GM12878 (cell line): ENCODE measurements around the gene MYT1. TPM values are rescaled to one million over a fixed set of nuclear protein-coding genes. Genes with fewer than 3 reads are reported as not detected.

Source experiments
- ATAC-seq: fragments of 200-7000 bp; cut with Tn5 transposase; 3 replicates; pipeline ENCODE4 v1.9.1; 2020; ENCODE audit warnings: mild to moderate bottlenecking, moderate library complexity
- BruUV-seq: library from RNA; stranded (reverse); fragments of 400-500 nt; replicated peaks from 2 replicates; lab custom pipeline; 2021; lab: Mats Ljungman, UMichigan
- CTCF ChIA-PET: fragments of 300-600 bp; sonication (Branson Sonifier 250); formaldehyde crosslinking; extraction: SDS; loops from one replicate; lab custom pipeline; 2021; ENCODE audit warnings: inconsistent platforms; lab: Yijun Ruan, JAX
- POLR2A ChIA-PET: fragments of 350-600 bp; formaldehyde crosslinking; extraction: SDS; loops from one replicate; lab custom pipeline; 2021; ENCODE audit warnings: inconsistent platforms; lab: Charles Lee
- RAD21 ChIA-PET: fragments of 300-600 bp; sonication (Branson Sonifier 250); formaldehyde crosslinking; loops from one replicate; lab custom pipeline; 2023; ENCODE audit warnings: antibody characterized with exemption; ENCODE audit not compliant: unreplicated experiment; lab: Charles Lee
- SMC1A ChIA-PET: fragments of 300-600 bp; sonication (Branson Sonifier 250); formaldehyde crosslinking; loops from one replicate; lab custom pipeline; 2023; ENCODE audit not compliant: unreplicated experiment, uncharacterized antibody; lab: Charles Lee
- DNase-seq: peaks from one replicate; pipeline ENCODE4 v3.0.0-alpha.2; 2011; ENCODE audit warnings: low read depth, low spot score
- FAIRE-seq: peaks from 3 replicates; lab custom pipeline; 2011; peaks lifted over from hg19 to GRCh38; lab: Jason Lieb, UNC
- H2AFZ ChIP-seq: 2 replicates; pipeline ENCODE4 v1.6.0; 2011; ENCODE audit warnings: low read depth, low read length, control low read depth; ENCODE audit not compliant: control insufficient read depth
- H3K27ac ChIP-seq: 2 replicates; pipeline ENCODE4 v1.5.1; 2011; ENCODE audit warnings: control low read depth; ENCODE audit not compliant: control insufficient read depth, insufficient read depth
- H3K27me3 ChIP-seq, 2 experiments: replicated peaks in 1 of 2; 2 replicates each; pipeline versions ENCODE4 v1.6.0 to v1.6.1; 2011; ENCODE audit warnings: low read length in 1 of 2; ENCODE audit not compliant: control insufficient read depth in 2 of 2, insufficient read depth in 2 of 2
- H3K36me3 ChIP-seq, 2 experiments: 2 replicates each; pipeline ENCODE4 v1.5.1; 2011; ENCODE audit warnings: low read length in 1 of 2; ENCODE audit not compliant: control insufficient read depth in 2 of 2, insufficient read depth in 2 of 2
- H3K4me1 ChIP-seq: 2 replicates; pipeline ENCODE4 v1.6.1; 2011; ENCODE audit warnings: mild to moderate bottlenecking, low read length, moderate library complexity, mixed read lengths; ENCODE audit not compliant: control insufficient read depth, insufficient read depth
- H3K4me2 ChIP-seq: 2 replicates; pipeline ENCODE4 v1.6.0; 2011; ENCODE audit warnings: control low read depth; ENCODE audit not compliant: control insufficient read depth, insufficient read depth
- H3K4me3 ChIP-seq: fragments of 200-600 bp; sonication (generic); 2 replicates; pipeline ENCODE4 v1.5.1; 2016
- H3K79me2 ChIP-seq: 2 replicates; pipeline ENCODE4 v1.6.0; 2011; ENCODE audit warnings: low read length; ENCODE audit not compliant: control insufficient read depth, insufficient read depth
- H3K9ac ChIP-seq: 2 replicates; pipeline ENCODE4 v1.8.0; 2011; ENCODE audit warnings: low read length, control low read depth, mixed read lengths; ENCODE audit not compliant: control insufficient read depth, insufficient read depth
- H3K9me3 ChIP-seq: replicated peaks from 3 replicates; pipeline ENCODE4 v1.5.1; 2011; ENCODE audit warnings: mild to moderate bottlenecking, low read length; ENCODE audit not compliant: control insufficient read depth, insufficient read depth
- H4K20me1 ChIP-seq: 2 replicates; pipeline ENCODE4 v1.6.0; 2011; ENCODE audit not compliant: control insufficient read depth, insufficient read depth
- ATF7 ChIP-seq: fragments of 450-650 bp; IDR thresholded peaks from 2 replicates; pipeline ENCODE4 v1.6.1; 2016; ENCODE audit warnings: low read depth, mild to moderate bottlenecking
- CBX3 ChIP-seq: fragments of 200-600 bp; sonication (generic); IDR thresholded peaks from 2 replicates; pipeline ENCODE4 v1.6.1; 2016; ENCODE audit warnings: low read depth, borderline replicate concordance
- CEBPB ChIP-seq, 2 experiments: fragments of 150-350 bp in 1 of 2; IDR thresholded peaks; 2 replicates each; pipeline ENCODE4 v1.6.1; 2012 to 2014; ENCODE audit warnings: low read depth in 2 of 2, low read length in 2 of 2, borderline replicate concordance in 1 of 2, inconsistent platforms in 1 of 2
- CHD1 ChIP-seq: IDR thresholded peaks from 2 replicates; pipeline ENCODE4 v1.6.1; 2012; ENCODE audit warnings: low read depth, low read length, improper control_type of control experiment
- EED ChIP-seq: sonication (generic); IDR thresholded peaks from 2 replicates; pipeline ENCODE4 v1.6.1; 2016; ENCODE audit warnings: antibody characterized with exemption, low read depth
- ETV6 ChIP-seq, 2 experiments: fragments of 450-650 bp in 1 of 2; IDR thresholded peaks in 1 of 2; conservative IDR thresholded peaks in 1 of 2; 2 replicates each; pipeline ENCODE4 v1.6.1; 2014; ENCODE audit warnings: antibody characterized with exemption in 1 of 2, borderline replicate concordance in 1 of 2, low read depth in 1 of 2, mild to moderate bottlenecking in 1 of 2, moderate library complexity in 1 of 2
- IRF3 ChIP-seq: fragments of 450-650 bp; IDR thresholded peaks from 2 replicates; pipeline ENCODE4 v1.6.1; 2014; ENCODE audit warnings: mild to moderate bottlenecking
- MYC ChIP-seq: IDR thresholded peaks from 2 replicates; pipeline ENCODE4 v1.6.1; 2011; ENCODE audit warnings: mild to moderate bottlenecking, low read length, moderate library complexity, inconsistent platforms; ENCODE audit not compliant: insufficient read depth, insufficient replicate concordance, insufficient read length, severe bottlenecking
- NFXL1 ChIP-seq: fragments of 450-650 bp; IDR thresholded peaks from 2 replicates; pipeline ENCODE4 v1.6.1; 2017; ENCODE audit warnings: antibody characterized with exemption, mild to moderate bottlenecking, borderline replicate concordance
- NRF1 ChIP-seq: conservative IDR thresholded peaks from 2 replicates; pipeline ENCODE4 v1.6.1; 2011; ENCODE audit warnings: mild to moderate bottlenecking, low read depth, low read length, improper control_type of control experiment
- PAX8 ChIP-seq: fragments of 450-650 bp; IDR thresholded peaks from 2 replicates; pipeline ENCODE4 v1.6.1; 2017; ENCODE audit warnings: mild to moderate bottlenecking, moderate library complexity
- WRNIP1 ChIP-seq: IDR thresholded peaks from 2 replicates; pipeline ENCODE4 v1.6.1; 2011; ENCODE audit warnings: low read depth, low read length, improper control_type of control experiment, borderline replicate concordance
- ZBED1 ChIP-seq: IDR thresholded peaks from 2 replicates; pipeline ENCODE4 v1.6.1; 2016; ENCODE audit warnings: borderline replicate concordance
- WGBS: methylation state at CpG from one replicate; pipeline ENCODE4 v1.1.6; 2016; ENCODE audit warnings: low lambda C conversion rate; ENCODE audit not compliant: insufficient replicate concordance, insufficient coverage; ENCODE audit errors: missing lambda C conversion rate; 5-methylcytosine and 5-hydroxymethylcytosine counted together
- in situ Hi-C: fragments of 300-500 bp; cut with MboI; formaldehyde crosslinking; loops from 9 replicates; pipeline ENCODE4 v1.14.3; 2018; ENCODE audit warnings: mixed read lengths
- intact Hi-C: fragments of 100-400 bp; cut with micrococcal nuclease; formaldehyde crosslinking; loops from one replicate; pipeline ENCODE4 v1.14.2; 2022; ENCODE audit not compliant: unreplicated experiment
- polyA plus RNA-seq, 11 experiments: library from polyadenylated mRNA; depleted of rRNA in 4 of 11; unstranded in 6 of 11; stranded (reverse) in 5 of 11; fragments of >200 nt; fragmentation: Nextera tagmentation in 4 of 11; fragmentation: Illumina TruSeq in 1 of 11; extraction: Ambion mirVana in 4 of 11; extraction: Trizol in 1 of 11; gene quantifications; 1 replicate in 1 of 11; 2 replicates in 10 of 11; pipeline versions ENCODE4 v1.2.1 to v1.2.3, GENCODE V29; 2011 to 2016; ENCODE audit warnings: inconsistent platforms in 2 of 11, missing spikeins in 2 of 11, low read depth in 1 of 11
- total RNA-seq, 4 experiments: library from RNA; depleted of rRNA in 3 of 4; stranded (reverse); fragments of >200 nt in 3 of 4; fragmentation: Illumina TruSeq in 1 of 4; extraction: Trizol in 1 of 4; gene quantifications; 2 replicates each; pipeline versions ENCODE4 v1.2.1 to v1.2.3, GENCODE V29; 2013 to 2021
- TF ChIP-seq, protein P1 (sequence below): fragments of 450-650 bp; IDR thresholded peaks from 2 replicates; pipeline ENCODE4 v1.6.1; 2017; ENCODE audit warnings: low read depth, mild to moderate bottlenecking, moderate library complexity
- TF ChIP-seq, protein P2 (sequence below), 3 experiments: IDR thresholded peaks in 2 of 3; conservative IDR thresholded peaks in 1 of 3; 2 replicates each; pipeline ENCODE4 v1.5.1; 2011; ENCODE audit warnings: low read depth in 3 of 3, low read length in 3 of 3, mild to moderate bottlenecking in 3 of 3, control low read depth in 2 of 3, moderate library complexity in 2 of 3, inconsistent platforms in 1 of 3, mixed read lengths in 1 of 3; ENCODE audit not compliant: control insufficient read depth in 2 of 3, insufficient read depth in 1 of 3; ENCODE audit errors: extremely low read depth in 1 of 3

MYT1 gene
- total and polyA plus RNA-seq, 10 of the 15 experiments (the other 5 are each of a cell fraction or from before 2014, with no cell fraction given) = 0.01 to 0.10 TPM; not detected in 8

GRCh38 chr20:64168381-64169090 is 4.3 kb downstream of the MYT1 start (continued):
- TF ChIP-seq ETV6 (conservative IDR thresholded peaks at IDR 0.05 in 1 of 2, IDR thresholded peaks at IDR 0.05 in 1 of 2; ENCODE audit: borderline replicate concordance in 1 of 2, low read depth in 1 of 2) = no peak
- no peak for TF ChIP-seq ATF7
- TF ChIP-seq PAX8 = no peak
- TF ChIP-seq CEBPB (IDR thresholded peaks at IDR 0.05; ENCODE audit: borderline replicate concordance in 1 of 2, low read depth in 2 of 2, low read length in 2 of 2) = no peak
- TF ChIP-seq ZBED1 = no peak
- no peak for TF ChIP-seq MYC
- TF ChIP-seq, protein P1, sequence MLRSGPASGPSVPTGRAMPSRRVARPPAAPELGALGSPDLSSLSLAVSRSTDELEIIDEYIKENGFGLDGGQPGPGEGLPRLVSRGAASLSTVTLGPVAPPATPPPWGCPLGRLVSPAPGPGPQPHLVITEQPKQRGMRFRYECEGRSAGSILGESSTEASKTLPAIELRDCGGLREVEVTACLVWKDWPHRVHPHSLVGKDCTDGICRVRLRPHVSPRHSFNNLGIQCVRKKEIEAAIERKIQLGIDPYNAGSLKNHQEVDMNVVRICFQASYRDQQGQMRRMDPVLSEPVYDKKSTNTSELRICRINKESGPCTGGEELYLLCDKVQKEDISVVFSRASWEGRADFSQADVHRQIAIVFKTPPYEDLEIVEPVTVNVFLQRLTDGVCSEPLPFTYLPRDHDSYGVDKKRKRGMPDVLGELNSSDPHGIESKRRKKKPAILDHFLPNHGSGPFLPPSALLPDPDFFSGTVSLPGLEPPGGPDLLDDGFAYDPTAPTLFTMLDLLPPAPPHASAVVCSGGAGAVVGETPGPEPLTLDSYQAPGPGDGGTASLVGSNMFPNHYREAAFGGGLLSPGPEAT = no peak

DNA sequence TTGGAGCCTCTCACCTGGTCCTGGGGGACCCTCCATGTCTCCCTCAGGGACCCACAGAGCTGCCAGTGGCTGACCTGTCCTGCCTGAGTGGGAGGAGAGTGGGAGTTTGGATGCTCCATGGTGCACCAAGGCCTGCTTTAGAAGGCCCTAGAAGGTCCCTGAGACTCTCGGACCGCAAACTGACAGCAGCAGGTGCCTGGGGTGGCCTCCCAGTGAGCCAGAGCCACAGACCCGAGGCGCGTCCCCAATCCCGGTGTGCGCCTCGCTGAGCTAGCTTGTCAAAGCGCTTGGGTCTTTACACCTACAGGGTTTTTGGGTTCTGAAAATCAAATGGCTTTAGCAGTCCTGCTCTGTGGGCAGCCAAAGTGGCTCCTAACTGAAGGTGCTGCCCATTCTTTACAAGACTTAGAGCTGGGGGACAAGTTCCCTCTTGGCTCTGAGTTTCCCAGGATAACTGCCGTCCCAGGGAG is 4.9 kb downstream of the MYT1 start:
- H3K9me3 ChIP-seq = no peaks in the 10 kb centered on the region
- no peak overlapping the region for H3K4me2 ChIP-seq
- H3K4me1 ChIP-seq = no peaks in the 10 kb centered on the region
- SMC1A ChIA-PET = no interaction called here
- H3K9ac ChIP-seq = no peak overlapping the region
- FAIRE-seq (no peak), DNase-seq (no peak), ATAC-seq (no peak)
- in situ Hi-C loops = no loop called here
- POLR2A ChIA-PET = no interaction called here
- H2AFZ ChIP-seq = no peak overlapping the region
- CTCF ChIA-PET = no interaction called here
- no peaks in the 10 kb centered on the region; a peak in 3 of 4 replicates for H3K27me3 ChIP-seq
- WGBS = 51% methylated on average over 10 of the region's 10 CpGs
- no peak overlapping the region for H3K27ac ChIP-seq
- no TSS peak for BruUV-seq
- no peak overlapping the region for H3K4me3 ChIP-seq
- H3K36me3 ChIP-seq = no peaks in the 10 kb centered on the region
- intact Hi-C loops = no loop called here
- RAD21 ChIA-PET = no interaction called here
- H4K20me1 ChIP-seq = no peaks in the 10 kb centered on the region
- H3K79me2 ChIP-seq = no peaks in the 10 kb centered on the region
- TF ChIP-seq, protein P2, sequence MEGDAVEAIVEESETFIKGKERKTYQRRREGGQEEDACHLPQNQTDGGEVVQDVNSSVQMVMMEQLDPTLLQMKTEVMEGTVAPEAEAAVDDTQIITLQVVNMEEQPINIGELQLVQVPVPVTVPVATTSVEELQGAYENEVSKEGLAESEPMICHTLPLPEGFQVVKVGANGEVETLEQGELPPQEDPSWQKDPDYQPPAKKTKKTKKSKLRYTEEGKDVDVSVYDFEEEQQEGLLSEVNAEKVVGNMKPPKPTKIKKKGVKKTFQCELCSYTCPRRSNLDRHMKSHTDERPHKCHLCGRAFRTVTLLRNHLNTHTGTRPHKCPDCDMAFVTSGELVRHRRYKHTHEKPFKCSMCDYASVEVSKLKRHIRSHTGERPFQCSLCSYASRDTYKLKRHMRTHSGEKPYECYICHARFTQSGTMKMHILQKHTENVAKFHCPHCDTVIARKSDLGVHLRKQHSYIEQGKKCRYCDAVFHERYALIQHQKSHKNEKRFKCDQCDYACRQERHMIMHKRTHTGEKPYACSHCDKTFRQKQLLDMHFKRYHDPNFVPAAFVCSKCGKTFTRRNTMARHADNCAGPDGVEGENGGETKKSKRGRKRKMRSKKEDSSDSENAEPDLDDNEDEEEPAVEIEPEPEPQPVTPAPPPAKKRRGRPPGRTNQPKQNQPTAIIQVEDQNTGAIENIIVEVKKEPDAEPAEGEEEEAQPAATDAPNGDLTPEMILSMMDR (IDR thresholded peaks at IDR 0.05 in 2 of 3, conservative IDR thresholded peaks at IDR 0.05 in 1 of 3; ENCODE audit: control insufficient read depth in 2 of 3, extremely low read depth in 1 of 3, insufficient read depth in 1 of 3, low read depth in 3 of 3, low read length in 3 of 3) = no peak
- TF ChIP-seq CHD1 (no peak), NRF1 (no peak), EED (no peak), IRF3 (no peak), CBX3 (no peak), WRNIP1 (no peak), NFXL1 (no peak)
